VCaP (cell line): ENCODE results near the gene PTGIR.
"Not testable (repeated sequence)": the region's sequence is repeated elsewhere in the genome, so short reads cannot be mapped to it uniquely, and the experiment has no call there.

Source experiments
- H3K27ac ChIP-seq: fragments of 450-650 bp; 2 replicates; pipeline ENCODE4 v1.5.1; 2017
- TF ChIP-seq, protein P1 (sequence below): fragments of 450-650 bp; conservative IDR thresholded peaks from 2 replicates; pipeline ENCODE4 v1.5.1; 2017; ENCODE audit warnings: mild to moderate bottlenecking, moderate library complexity

PTGIR gene

DNA sequence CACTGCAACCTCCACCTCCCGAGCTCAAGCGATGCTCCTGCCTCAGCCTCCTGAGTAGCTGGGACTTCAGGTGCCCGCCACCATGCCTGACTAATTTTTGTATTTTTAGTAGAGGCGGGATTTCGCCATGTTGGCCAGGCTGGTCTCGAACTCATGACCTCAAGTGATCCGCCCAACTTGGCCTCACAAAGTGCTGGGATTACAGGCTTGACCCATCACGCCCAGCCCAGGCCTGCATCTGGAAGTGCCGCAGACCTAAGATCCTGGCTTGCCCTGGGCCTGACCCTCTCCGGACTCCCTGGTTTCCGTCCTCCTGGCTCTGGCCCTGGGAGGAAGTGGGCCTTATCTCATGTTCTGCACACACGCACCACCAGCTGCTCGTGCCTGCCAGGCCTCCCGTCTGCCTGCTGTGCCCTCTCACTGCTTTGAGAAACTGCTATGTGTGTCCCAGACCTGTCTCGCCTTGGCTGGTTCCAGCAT lies 4.7 kb upstream of the PTGIR start:
- H3K27ac ChIP-seq, result no peak overlapping the region
- TF ChIP-seq, protein P1, sequence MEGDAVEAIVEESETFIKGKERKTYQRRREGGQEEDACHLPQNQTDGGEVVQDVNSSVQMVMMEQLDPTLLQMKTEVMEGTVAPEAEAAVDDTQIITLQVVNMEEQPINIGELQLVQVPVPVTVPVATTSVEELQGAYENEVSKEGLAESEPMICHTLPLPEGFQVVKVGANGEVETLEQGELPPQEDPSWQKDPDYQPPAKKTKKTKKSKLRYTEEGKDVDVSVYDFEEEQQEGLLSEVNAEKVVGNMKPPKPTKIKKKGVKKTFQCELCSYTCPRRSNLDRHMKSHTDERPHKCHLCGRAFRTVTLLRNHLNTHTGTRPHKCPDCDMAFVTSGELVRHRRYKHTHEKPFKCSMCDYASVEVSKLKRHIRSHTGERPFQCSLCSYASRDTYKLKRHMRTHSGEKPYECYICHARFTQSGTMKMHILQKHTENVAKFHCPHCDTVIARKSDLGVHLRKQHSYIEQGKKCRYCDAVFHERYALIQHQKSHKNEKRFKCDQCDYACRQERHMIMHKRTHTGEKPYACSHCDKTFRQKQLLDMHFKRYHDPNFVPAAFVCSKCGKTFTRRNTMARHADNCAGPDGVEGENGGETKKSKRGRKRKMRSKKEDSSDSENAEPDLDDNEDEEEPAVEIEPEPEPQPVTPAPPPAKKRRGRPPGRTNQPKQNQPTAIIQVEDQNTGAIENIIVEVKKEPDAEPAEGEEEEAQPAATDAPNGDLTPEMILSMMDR, result no peak

DNA sequence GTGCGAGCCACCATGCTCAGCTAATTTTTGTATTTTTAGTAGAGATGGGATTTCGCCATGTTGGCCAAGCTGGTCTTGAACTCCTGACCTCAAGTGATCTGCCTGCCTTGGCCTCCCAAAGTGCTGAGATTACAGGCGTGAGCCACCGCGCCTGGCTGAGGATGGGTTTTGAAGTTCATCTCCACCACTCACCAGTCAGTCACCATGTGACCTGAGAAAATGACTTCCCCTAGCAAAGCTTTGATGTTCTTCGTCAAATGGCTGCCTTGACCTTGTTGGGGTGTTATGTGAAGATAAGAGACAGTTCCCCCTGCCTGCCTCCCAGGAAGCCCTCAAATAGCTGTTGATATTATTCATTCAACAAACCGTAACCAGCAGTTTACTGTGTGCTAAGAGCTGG lies 4.1 kb upstream of the PTGIR start:
- not testable (repeated sequence) for H3K27ac ChIP-seq

DNA sequence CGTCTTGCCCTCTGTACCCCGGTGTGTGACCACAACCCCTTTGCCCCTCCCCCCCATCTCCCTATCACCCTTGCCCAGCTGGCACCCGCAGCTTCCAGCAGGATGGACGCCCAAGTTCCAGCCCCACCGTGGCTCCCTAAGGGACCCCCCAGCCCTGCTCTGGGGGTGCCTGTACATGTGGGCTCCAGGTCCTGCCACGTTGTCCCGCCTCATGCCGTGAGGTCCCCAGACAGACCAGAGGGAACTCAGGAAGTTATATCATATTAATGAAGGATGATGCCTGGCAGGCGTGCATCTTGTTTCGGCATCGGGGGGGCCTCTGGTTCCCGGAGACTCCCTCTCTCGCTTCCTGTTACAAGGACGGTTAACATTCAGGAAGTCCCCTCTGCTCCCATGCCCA lies 1.6 kb upstream of the PTGIR start:
- no peak overlapping the region for H3K27ac ChIP-seq
- TF ChIP-seq, protein P1, result no peak

DNA sequence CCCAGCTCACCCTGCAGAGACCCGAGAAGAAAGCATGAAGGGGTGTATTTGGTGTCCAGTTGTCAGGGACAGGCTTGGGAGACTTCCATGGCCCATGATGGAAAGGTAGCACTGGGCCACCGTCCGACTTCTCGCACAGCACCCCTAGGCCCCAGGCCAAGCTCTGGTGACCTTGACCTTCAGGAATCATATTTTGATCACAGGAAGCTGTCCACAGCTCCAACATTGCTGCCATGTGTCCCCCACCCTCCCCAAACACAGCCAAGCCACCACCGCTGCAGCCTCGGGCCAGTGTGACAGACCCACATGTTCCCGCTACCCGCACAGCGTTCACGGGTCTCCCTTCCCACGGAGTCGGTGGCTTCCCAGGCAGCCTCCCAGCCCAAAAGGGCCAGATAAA lies 842 bp upstream of the PTGIR start:
- TF ChIP-seq, protein P1, result no peak
- H3K27ac ChIP-seq, result no peak overlapping the region

DNA sequence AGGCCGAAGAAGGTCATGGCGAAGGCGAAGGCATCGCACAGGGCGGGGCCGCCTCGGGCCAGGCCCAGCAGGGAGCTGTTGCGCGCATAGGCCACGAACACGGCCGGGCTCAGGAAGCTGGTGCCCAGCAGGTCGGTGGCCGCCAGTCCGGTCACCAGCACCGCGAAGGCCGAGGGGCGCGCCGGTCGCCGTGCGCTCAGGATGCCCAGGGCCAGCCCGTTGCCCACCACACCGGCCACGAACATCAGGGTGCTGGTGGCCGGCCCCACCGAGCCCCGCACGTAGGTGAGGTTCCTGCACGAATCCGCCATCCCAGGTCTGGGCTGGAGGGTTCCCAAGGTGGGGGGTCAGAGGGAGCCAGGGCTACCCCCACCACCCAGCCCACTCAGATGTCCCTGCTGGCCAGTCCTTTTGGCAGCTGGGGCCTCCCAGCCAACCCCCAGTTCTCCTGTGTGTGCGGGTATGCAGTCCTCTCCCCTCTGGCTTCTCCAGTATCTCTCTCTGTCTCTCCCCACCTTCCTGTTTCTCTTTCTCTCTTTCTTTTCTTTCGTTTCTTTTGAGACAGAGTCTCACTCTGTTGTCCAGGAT lies 880 bp downstream of the PTGIR start:
- no peak overlapping the region for H3K27ac ChIP-seq
- TF ChIP-seq, protein P1, result no peak

DNA sequence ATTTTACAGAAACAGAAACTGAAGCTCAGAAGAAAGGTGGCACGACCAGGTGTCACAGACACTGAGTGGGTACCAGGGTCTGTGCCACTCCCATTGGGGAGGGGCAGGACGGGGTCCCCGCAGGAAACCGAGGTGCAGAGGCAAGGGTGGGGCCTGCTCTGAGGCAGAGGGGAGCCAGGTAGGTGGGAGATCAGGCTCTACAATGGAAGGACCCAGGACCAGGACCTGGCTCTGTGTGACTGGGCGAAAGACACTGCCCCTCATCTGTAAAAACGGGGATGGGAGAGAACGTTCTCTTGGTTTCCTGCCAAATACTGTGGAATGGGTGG lies 2.8 kb downstream of the PTGIR start:
- TF ChIP-seq, protein P1, result no peak
- H3K27ac ChIP-seq, result no peak overlapping the region

DNA sequence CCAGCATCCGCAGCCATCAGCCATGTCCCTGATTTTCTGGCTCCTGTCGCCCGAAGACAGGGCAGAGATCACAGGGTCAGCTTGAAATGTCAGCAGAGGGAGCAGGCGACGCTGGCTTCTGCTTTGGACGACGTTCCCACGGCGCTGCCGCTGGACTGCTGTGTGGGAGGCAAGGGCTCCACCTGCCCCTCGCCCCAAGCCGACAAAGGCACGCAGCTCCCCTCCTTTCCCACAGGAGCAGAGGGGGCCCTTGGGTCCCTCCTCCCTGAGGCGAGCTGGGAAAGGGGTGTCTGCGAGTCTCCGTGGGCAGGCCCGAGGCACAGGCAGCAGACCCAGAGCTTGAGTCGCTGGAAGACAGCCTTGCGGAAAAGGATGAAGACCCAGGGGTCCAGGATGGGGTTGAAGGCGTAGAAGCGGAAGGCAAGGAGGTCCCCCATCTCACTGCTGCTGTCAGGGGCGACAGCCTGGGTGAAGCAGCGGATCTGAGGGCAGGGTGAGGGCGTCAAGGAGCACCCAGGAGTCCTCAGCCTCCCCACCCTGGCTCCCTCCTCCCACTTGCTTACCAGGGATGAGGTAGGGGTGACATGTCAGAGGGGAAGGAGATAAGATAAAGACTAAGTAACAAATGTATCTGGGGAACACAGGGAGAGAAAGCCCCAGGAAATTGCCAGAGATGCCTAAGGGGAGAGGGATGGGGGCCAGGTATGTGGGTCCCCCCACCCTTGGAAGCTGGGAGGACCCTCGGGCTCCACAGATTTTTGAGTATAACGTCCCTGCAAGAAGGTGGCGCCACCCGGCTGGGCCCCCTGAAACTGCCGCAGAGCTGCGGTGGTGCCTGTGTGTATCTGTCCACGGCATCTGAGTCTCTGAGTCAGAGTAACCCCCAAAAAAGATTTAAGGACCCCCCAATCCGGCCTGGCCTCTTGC lies 3.4 kb downstream of the PTGIR start:
- H3K27ac ChIP-seq, result no peak overlapping the region
- TF ChIP-seq, protein P1, result no peak

DNA sequence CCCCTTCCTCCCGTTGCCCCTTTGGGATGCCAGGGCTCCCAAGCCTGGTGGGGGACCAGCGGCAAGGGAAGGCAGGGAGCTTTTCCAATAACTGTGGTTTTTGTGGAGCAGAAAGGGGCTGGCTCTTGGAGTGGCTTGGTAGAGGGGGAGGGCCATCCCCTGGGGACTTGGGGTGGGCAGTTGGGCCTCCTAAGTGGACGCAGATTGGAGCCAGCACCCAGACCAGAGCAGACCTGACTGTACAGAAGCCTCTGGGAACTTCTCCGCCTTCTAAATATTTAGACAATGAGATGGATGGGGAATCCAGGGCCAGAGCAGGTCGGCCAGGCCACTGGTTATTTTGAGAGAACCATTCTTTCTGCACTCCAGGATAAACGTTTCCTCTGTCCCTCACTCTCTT lies 4.2 kb downstream of the PTGIR start:
- TF ChIP-seq, protein P1, result no peak
- H3K27ac ChIP-seq, result no peak overlapping the region
